HFFc6 (cell line): Measurements from ENCODE around the gene GIGYF1. TPM values are rescaled to one million over a fixed set of nuclear protein-coding genes. Genes with fewer than 3 reads are reported as not detected.
"Not testable (repeated sequence)": the region's sequence is repeated elsewhere in the genome, so short reads cannot be mapped to it uniquely, and the experiment has no call there.

Experiments used
- DNase-seq: peaks from one replicate; pipeline ENCODE4 v3.0.0-alpha.2; 2018
- H3K27ac Mint-ChIP-seq: 2 replicates; pipeline ENCODE4 v1.8.0; 2020; ENCODE audit warnings: mild to moderate bottlenecking, mixed read lengths
- H3K27me3 Mint-ChIP-seq: 2 replicates; pipeline ENCODE4 v1.8.0; 2021; ENCODE audit warnings: mild to moderate bottlenecking, moderate library complexity, mixed read lengths; ENCODE audit not compliant: insufficient read depth
- H3K36me3 Mint-ChIP-seq: 2 replicates; pipeline ENCODE4 v1.8.0; 2021; ENCODE audit warnings: low read depth, mixed read lengths
- H3K4me1 Mint-ChIP-seq: 2 replicates; pipeline ENCODE4 v1.8.0; 2020; ENCODE audit warnings: low read depth, mixed read lengths
- H3K4me3 Mint-ChIP-seq: 2 replicates; pipeline ENCODE4 v1.8.0; 2020; ENCODE audit warnings: mild to moderate bottlenecking, moderate library complexity, mixed read lengths
- H3K9me3 Mint-ChIP-seq: 2 replicates; pipeline ENCODE4 v1.8.0; 2020; ENCODE audit warnings: mild to moderate bottlenecking, mixed read lengths
- CTCF ChIP-seq: fragments of 200-600 bp; sonication (generic); IDR thresholded peaks from 2 replicates; pipeline ENCODE4 v1.5.0; 2021; ENCODE audit warnings: antibody characterized with exemption, mild to moderate bottlenecking
- total RNA-seq, 6 experiments: library from RNA; stranded (reverse); fragmentation: NEBNext Ultra II Directional; extraction: Animal tissue kit (Norgen Biotek cat#: 25700); gene quantifications; 2 replicates in 1 of 6; 3 replicates in 5 of 6; pipeline ENCODE4 v1.2.3, GENCODE V29; 2021

The GIGYF1 gene
- total RNA-seq, 6 experiments from 2014 or later: 17.7 to 21.8 (median 19.2) TPM

DNA sequence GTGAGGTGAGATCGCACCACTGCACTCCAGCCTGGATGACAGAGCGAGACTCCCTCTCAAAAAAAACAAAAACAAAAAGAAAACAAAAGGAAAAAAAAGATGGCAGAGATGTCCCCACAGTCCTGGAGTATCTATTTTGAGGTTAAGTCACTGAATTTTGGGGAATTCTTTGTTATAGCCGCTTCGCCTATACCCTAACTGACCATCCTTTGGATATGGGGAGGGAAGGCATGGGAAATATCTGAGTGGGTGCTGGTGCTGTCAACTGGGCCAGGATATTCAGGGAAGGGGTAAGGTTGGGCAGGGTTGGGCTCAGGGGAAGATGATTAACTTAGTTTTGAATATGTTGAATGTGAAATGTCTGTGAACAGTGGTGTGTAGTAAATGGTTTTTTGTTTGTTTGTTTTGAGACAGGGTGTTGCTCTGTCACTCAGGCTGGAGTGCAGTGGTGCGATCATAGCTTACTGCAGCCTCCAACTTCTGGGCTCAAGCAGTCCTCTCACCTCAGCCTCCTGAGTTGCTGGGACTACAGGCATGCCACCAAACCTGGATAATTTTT, 28.8 kb downstream of the GIGYF1 start:
- H3K27me3 Mint-ChIP-seq: peaks cover 17% of the 10 kb centered on the region
- no peaks in the 10 kb centered on the region for H3K9me3 Mint-ChIP-seq
- H3K4me3 Mint-ChIP-seq: no peak overlapping the region
- no peak for TF ChIP-seq CTCF
- H3K36me3 Mint-ChIP-seq: no peaks in the 10 kb centered on the region
- H3K27ac Mint-ChIP-seq: no peak overlapping the region
- no peak for DNase-seq
- H3K4me1 Mint-ChIP-seq: peaks cover 10% of the 10 kb centered on the region

GRCh38 chr7:100662194-100662776, 31.8 kb downstream of the GIGYF1 start:
- peaks cover 27% of the 10 kb centered on the region for H3K27me3 Mint-ChIP-seq
- H3K4me1 Mint-ChIP-seq, H3K9me3 Mint-ChIP-seq, H3K27ac Mint-ChIP-seq, DNase-seq, H3K4me3 Mint-ChIP-seq, H3K36me3 Mint-ChIP-seq: not testable (repeated sequence)

DNA sequence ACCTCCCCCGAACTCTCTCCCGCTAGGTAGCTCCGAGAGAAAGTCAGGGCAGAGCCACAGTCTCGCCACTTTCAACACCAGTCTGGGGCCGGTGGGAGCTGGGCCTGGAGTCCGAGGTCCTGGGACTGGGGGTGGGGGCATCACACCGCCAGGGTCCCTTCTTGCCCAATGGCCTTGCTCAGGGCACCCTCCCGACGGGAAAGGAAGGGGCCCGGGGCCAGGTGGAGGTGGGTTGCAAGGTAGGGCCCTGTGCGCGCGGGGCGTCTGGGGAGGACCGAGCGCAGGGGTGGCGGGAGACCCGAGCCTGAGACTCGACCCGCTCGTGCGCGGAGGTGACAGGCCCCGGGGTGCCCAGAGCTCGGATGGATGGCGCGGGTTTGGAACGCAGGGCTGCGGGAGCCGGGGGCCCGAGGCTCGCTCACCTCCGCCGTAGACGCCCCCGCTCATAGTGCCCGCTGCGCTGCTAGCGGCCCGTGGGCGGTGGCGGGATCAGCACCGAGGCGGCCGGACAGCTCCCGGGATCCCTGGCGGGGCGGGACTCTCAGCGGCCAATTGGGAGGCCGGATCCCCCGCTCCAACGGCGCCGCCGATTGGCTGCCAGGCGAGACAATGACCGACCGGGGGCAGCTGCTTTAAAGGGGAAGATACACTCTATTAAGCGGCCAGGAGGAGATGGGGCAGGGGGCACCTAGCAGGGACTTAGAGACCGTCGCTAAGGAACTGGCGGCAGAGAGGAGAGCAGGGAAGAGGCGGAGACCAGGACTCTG, 38.0 kb downstream of the GIGYF1 start, which contains the start of gene ACTL6B:
ACTL6B (minus strand) TSS at position 541 of the 767 bp plus-strand sequence; CDS start at position 447, 94 bp downstream.
- H3K27me3 Mint-ChIP-seq: peaks cover 38% of the 10 kb centered on the region
- TF ChIP-seq CTCF: no peak
- DNase-seq: no peak
- H3K9me3 Mint-ChIP-seq: no peaks in the 10 kb centered on the region
- no peaks in the 10 kb centered on the region for H3K36me3 Mint-ChIP-seq
- no peak within 1 kb of the TSS for H3K4me3 Mint-ChIP-seq
- H3K27ac Mint-ChIP-seq: no peak within 1 kb of the TSS
- H3K4me1 Mint-ChIP-seq: no peaks in the 10 kb centered on the region

GRCh38 chr7:100654908-100655831, 38.9 kb downstream of the GIGYF1 start:
- no peaks in the 10 kb centered on the region for H3K4me1 Mint-ChIP-seq
- no peaks in the 10 kb centered on the region for H3K36me3 Mint-ChIP-seq
- no peak overlapping the region for H3K4me3 Mint-ChIP-seq
- no peaks in the 10 kb centered on the region for H3K9me3 Mint-ChIP-seq
- no peak overlapping the region for H3K27ac Mint-ChIP-seq
- no peak for TF ChIP-seq CTCF
- no peak for DNase-seq
- peaks cover 32% of the 10 kb centered on the region for H3K27me3 Mint-ChIP-seq

DNA sequence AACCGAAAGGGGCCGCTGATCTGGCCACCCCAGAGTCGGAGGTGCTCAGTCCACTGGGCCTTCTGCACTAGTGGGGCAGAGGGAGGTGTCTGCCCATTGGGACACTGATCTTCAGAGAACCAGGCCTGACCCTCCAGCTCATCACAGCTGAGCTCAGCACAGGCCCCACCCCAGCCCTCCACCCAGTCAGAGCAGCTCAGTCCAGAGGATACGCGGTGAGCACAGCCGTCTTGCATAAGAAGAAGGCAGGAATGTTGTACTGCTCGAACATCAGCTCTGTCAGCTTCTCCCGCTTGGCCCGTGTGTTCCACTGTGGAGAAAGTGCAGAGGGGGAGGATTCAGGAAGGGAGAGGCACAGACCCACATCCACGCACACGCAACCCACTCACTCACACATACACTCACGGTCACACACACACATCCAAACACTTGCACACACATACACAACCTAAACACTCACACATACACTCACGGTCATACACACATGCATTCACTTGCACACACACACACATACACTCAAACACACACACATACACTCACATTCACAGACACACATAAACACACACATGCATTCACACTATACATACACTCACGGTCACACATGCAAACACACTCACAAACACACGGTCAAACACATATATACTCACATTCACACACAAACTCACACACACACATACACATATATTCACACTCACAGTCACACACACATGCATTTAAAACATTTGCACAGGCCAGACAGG, 44.1 kb downstream of the GIGYF1 start:
- H3K27ac Mint-ChIP-seq: no peak overlapping the region
- peaks cover 25% of the 10 kb centered on the region for H3K27me3 Mint-ChIP-seq

More for the DNA sequence above, 44.1 kb downstream of the GIGYF1 start:
- no peak for TF ChIP-seq CTCF
- no peaks in the 10 kb centered on the region for H3K36me3 Mint-ChIP-seq
- H3K4me3 Mint-ChIP-seq: no peak overlapping the region
- H3K9me3 Mint-ChIP-seq: no peaks in the 10 kb centered on the region
- H3K4me1 Mint-ChIP-seq: no peaks in the 10 kb centered on the region
- DNase-seq: no peak
